HFF-Myc (cell line): ENCODE data around the gene NKX1-1.
"Not testable (repeated sequence)": the region's sequence is repeated elsewhere in the genome, so short reads cannot be mapped to it uniquely, and the experiment has no call there.

Source experiments
- DNase-seq: peaks from one replicate; pipeline ENCODE4 v3.0.0-alpha.2; 2011; ENCODE audit warnings: low read depth; ENCODE audit errors: extremely low read depth
- H3K4me3 ChIP-seq: replicated peaks from 2 replicates; pipeline ENCODE4 v1.5.1; 2011; ENCODE audit warnings: low read depth, mild to moderate bottlenecking, control low read depth, low read length
- CTCF ChIP-seq: IDR thresholded peaks from 2 replicates; pipeline ENCODE4 v1.5.1; 2012; ENCODE audit warnings: mild to moderate bottlenecking, low read depth, low read length, control low read depth; ENCODE audit errors: missing control alignments

The NKX1-1 gene

GRCh38 chr4:1400191-1400805 is 5.9 kb downstream of the NKX1-1 start:
- DNase-seq, result no peak
- H3K4me3 ChIP-seq, result no peak overlapping the region
- TF ChIP-seq CTCF, result no peak

GRCh38 chr4:1399508-1400190 is 6.6 kb downstream of the NKX1-1 start:
- no peak overlapping the region for H3K4me3 ChIP-seq
- no peak for DNase-seq
- no peak for TF ChIP-seq CTCF

- DNase-seq, result no peak
- H3K4me3 ChIP-seq, result no peak overlapping the region
- no peak for TF ChIP-seq CTCF
These were observed 7.3 kb downstream of the NKX1-1 start for GRCh38 chr4:1398681-1399507.

GRCh38 chr4:1396806-1397455 is 9.3 kb downstream of the NKX1-1 start:
- DNase-seq, result no peak
- no peak overlapping the region for H3K4me3 ChIP-seq
- TF ChIP-seq CTCF, result no peak

GRCh38 chr4:1395941-1396805 is 10.1 kb downstream of the NKX1-1 start:
- no peak for TF ChIP-seq CTCF
- no peak for DNase-seq
- no peak overlapping the region for H3K4me3 ChIP-seq

GRCh38 chr4:1395389-1395820 is 10.8 kb downstream of the NKX1-1 start:
- not testable (repeated sequence) for H3K4me3 ChIP-seq, DNase-seq

GRCh38 chr4:1394554-1395388 is 11.5 kb downstream of the NKX1-1 start:
- not testable (repeated sequence) for H3K4me3 ChIP-seq, DNase-seq
